ENCODE data around the gene RACK1.

Gene RACK1

GRCh38 chr5:181204113-181204825, 39.4 kb downstream of the RACK1 start:
- no peak for TF ChIP-seq CTCF (IDR thresholded peaks at IDR 0.05; ENCODE audit: low read depth, low read length)
- no peak for TF ChIP-seq EZH2phosphoT487 (IDR thresholded peaks at IDR 0.05; ENCODE audit: low read depth)
- H3K4me1 ChIP-seq (ENCODE audit: low read length): peaks cover 16% of the 10 kb centered on the region
- no peaks in the 10 kb centered on the region for H3K9me3 ChIP-seq (ENCODE audit: insufficient read depth, low read length)
- H3K27me3 ChIP-seq (ENCODE audit: low read depth, low read length): peaks cover 8% of the 10 kb centered on the region; the same call in 1 of the 2 replicates
- peak overlapping the region; percentile 53 for H3K4me3 ChIP-seq (ENCODE audit: low read length)
- no peak overlapping the region for H3K27ac ChIP-seq (ENCODE audit: low read length)
- H3K36me3 ChIP-seq (replicated peaks; ENCODE audit: low read depth, low read length): no peaks in the 10 kb centered on the region
- no peak overlapping the region for H3K9ac ChIP-seq (ENCODE audit: low read length)
- H2AFZ ChIP-seq (ENCODE audit: low read depth, low read length): peak overlapping the region; percentile 16; the same call in 1 of the 2 replicates
- no peaks in the 10 kb centered on the region; the same call in 1 of the 2 replicates for H4K20me1 ChIP-seq (ENCODE audit: insufficient read depth, low read length)
- peak overlapping the region; percentile 49 for H3K4me2 ChIP-seq (ENCODE audit: low read length)
- no peaks in the 10 kb centered on the region for H3K79me2 ChIP-seq (ENCODE audit: low read length)

GRCh38 chr5:181203777-181204112, 40.0 kb downstream of the RACK1 start:
- Histone ChIP-seq H3K9ac (ENCODE audit: low read length) (no peak overlapping the region), H3K4me1 (ENCODE audit: low read length) (peaks cover 21% of the 10 kb centered on the region), H3K9me3 (ENCODE audit: insufficient read depth, low read length) (no peaks in the 10 kb centered on the region), H3K27me3 (ENCODE audit: low read depth, low read length) (peaks cover 10% of the 10 kb centered on the region; the same call in 1 of the 2 replicates), H2AFZ (ENCODE audit: low read depth, low read length) (peak overlapping the region; percentile 16; the same call in 1 of the 2 replicates), H3K36me3 (replicated peaks; ENCODE audit: low read depth, low read length) (no peaks in the 10 kb centered on the region), H3K4me3 (ENCODE audit: low read length) (peak overlapping the region; percentile 53), H4K20me1 (ENCODE audit: insufficient read depth, low read length) (no peaks in the 10 kb centered on the region; the same call in 1 of the 2 replicates), H3K4me2 (ENCODE audit: low read length) (peak overlapping the region; percentile 49), H3K79me2 (ENCODE audit: low read length) (no peaks in the 10 kb centered on the region), H3K27ac (ENCODE audit: low read length) (no peak overlapping the region)
- no peak for TF ChIP-seq CTCF (IDR thresholded peaks at IDR 0.05; ENCODE audit: low read depth, low read length)
- no peak for TF ChIP-seq EZH2phosphoT487 (IDR thresholded peaks at IDR 0.05; ENCODE audit: low read depth)

GRCh38 chr5:181203093-181203711, 40.5 kb downstream of the RACK1 start:
- H3K4me2 ChIP-seq (ENCODE audit: low read length): peak overlapping the region; percentile 49
- 0 out of 2 replicates have a peak overlapping the region, but pooled peaks have one; percentile 53 for H3K4me3 ChIP-seq (ENCODE audit: low read length)
- H3K36me3 ChIP-seq (replicated peaks; ENCODE audit: low read depth, low read length): no peaks in the 10 kb centered on the region
- no peaks in the 10 kb centered on the region for H3K79me2 ChIP-seq (ENCODE audit: low read length)
- H2AFZ ChIP-seq (ENCODE audit: low read depth, low read length): no peak overlapping the region
- H3K4me1 ChIP-seq (ENCODE audit: low read length): peaks cover 22% of the 10 kb centered on the region
- H3K9ac ChIP-seq (ENCODE audit: low read length): no peak overlapping the region
- H3K9me3 ChIP-seq (ENCODE audit: insufficient read depth, low read length): no peaks in the 10 kb centered on the region
- H4K20me1 ChIP-seq (ENCODE audit: insufficient read depth, low read length): no peaks in the 10 kb centered on the region; the same call in 1 of the 2 replicates
- no peak for TF ChIP-seq CTCF (IDR thresholded peaks at IDR 0.05; ENCODE audit: low read depth, low read length)
- no peak for TF ChIP-seq EZH2phosphoT487 (IDR thresholded peaks at IDR 0.05; ENCODE audit: low read depth)
- peaks cover 10% of the 10 kb centered on the region; the same call in 1 of the 2 replicates for H3K27me3 ChIP-seq (ENCODE audit: low read depth, low read length)
- H3K27ac ChIP-seq (ENCODE audit: low read length): no peak overlapping the region

- H3K9ac ChIP-seq (ENCODE audit: low read length): no peak overlapping the region
- H3K79me2 ChIP-seq (ENCODE audit: low read length): no peaks in the 10 kb centered on the region
- H3K9me3 ChIP-seq (ENCODE audit: insufficient read depth, low read length): no peaks in the 10 kb centered on the region
- H3K36me3 ChIP-seq (replicated peaks; ENCODE audit: low read depth, low read length): no peaks in the 10 kb centered on the region
- no peak for TF ChIP-seq EZH2phosphoT487 (IDR thresholded peaks at IDR 0.05; ENCODE audit: low read depth)
- no peak for TF ChIP-seq CTCF (IDR thresholded peaks at IDR 0.05; ENCODE audit: low read depth, low read length)
- H4K20me1 ChIP-seq (ENCODE audit: insufficient read depth, low read length): no peaks in the 10 kb centered on the region
- peaks cover 18% of the 10 kb centered on the region for H3K4me1 ChIP-seq (ENCODE audit: low read length)
- no peak overlapping the region for H3K4me2 ChIP-seq (ENCODE audit: low read length)
- no peak overlapping the region for H3K27ac ChIP-seq (ENCODE audit: low read length)
- no peak overlapping the region for H3K4me3 ChIP-seq (ENCODE audit: low read length)
- peaks cover 10% of the 10 kb centered on the region; the same call in 1 of the 2 replicates for H3K27me3 ChIP-seq (ENCODE audit: low read depth, low read length)
- H2AFZ ChIP-seq (ENCODE audit: low read depth, low read length): no peak overlapping the region
These were observed 42.9 kb downstream of the RACK1 start for GRCh38 chr5:181200816-181201215.

Data from OCI-LY3 (cell line).